ENCODE data around the gene ZDHHC7.

Gene ZDHHC7

DNA sequence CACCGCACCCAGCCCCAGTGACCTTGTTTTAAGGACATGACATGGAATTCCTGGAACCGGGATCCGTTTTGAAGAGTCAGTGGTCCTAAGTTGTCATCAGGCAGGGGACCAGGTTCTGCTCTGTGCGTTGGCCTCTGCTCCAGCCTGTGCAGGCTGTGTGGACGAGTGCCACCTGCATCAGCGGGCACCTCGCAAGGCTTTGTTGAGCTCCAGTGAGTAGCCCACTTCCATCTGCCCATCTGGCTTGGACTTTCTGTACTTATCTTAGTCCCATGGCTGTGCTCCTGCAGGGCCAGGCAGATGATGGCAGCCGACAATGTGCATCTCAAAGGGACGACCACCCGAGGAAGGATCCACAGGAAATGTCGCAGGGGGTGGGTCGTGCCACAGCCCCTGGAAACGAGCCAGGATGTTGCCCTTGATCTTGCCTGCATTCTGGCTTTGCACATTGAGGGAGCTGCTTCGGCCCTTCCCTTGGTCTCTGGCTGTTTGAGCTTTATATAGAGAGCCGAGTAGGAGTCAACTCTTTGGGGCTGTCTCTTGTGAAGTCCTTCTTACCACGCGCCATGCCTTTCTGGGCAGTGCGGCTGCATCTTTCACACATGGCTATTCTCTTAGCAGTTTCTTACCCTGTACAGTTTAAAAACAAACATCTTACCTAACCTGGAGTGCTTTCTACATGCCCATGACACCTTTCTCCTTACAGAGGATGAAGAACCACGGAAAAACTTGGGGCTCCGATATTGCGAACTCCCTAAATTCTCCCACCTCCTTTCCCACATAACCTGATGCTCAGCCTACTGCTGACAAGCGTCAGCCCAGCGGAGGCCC, 34.5 kb upstream of the ZDHHC7 start:
- Histone ChIP-seq H3F3A (ENCODE audit: control insufficient read depth, insufficient read depth) (no peaks in the 10 kb centered on the region), H4K20me1 (ENCODE audit: control insufficient read depth, insufficient read depth, low read depth, low read length) (0 out of 2 replicates have a peak, but pooled peaks cover 4% of the 10 kb centered on the region), H3K79me2 (ENCODE audit: control insufficient read depth, low read length) (no peaks in the 10 kb centered on the region), H3K27me3 (ENCODE audit: control insufficient read depth, low read length) (peaks cover 8% of the 10 kb centered on the region), H3K4me1 (ENCODE audit: control insufficient read depth, low read length) (no peaks in the 10 kb centered on the region), H3K36me3 (ENCODE audit: control insufficient read depth, low read length) (no peaks in the 10 kb centered on the region), H3K9me3 (ENCODE audit: control insufficient read depth, insufficient read depth, low read length) (no peaks in the 10 kb centered on the region), H3K4me3 (ENCODE audit: low read length) (no peak overlapping the region), H3K4me2 (ENCODE audit: low read length) (no peak overlapping the region), H3K9me2 (replicated peaks; ENCODE audit: control insufficient read depth, low read length) (no peaks in the 10 kb centered on the region), H3K27ac (ENCODE audit: low read depth, low read length) (no peak overlapping the region)
- no peak for TF ChIP-seq EZH2phosphoT487 (IDR thresholded peaks at IDR 0.05; ENCODE audit: borderline replicate concordance, low read length)
- TF ChIP-seq, protein P1, sequence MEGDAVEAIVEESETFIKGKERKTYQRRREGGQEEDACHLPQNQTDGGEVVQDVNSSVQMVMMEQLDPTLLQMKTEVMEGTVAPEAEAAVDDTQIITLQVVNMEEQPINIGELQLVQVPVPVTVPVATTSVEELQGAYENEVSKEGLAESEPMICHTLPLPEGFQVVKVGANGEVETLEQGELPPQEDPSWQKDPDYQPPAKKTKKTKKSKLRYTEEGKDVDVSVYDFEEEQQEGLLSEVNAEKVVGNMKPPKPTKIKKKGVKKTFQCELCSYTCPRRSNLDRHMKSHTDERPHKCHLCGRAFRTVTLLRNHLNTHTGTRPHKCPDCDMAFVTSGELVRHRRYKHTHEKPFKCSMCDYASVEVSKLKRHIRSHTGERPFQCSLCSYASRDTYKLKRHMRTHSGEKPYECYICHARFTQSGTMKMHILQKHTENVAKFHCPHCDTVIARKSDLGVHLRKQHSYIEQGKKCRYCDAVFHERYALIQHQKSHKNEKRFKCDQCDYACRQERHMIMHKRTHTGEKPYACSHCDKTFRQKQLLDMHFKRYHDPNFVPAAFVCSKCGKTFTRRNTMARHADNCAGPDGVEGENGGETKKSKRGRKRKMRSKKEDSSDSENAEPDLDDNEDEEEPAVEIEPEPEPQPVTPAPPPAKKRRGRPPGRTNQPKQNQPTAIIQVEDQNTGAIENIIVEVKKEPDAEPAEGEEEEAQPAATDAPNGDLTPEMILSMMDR (IDR thresholded peaks at IDR 0.05; ENCODE audit: low read depth, low read length, poor library complexity, severe bottlenecking), result no peak

DNA sequence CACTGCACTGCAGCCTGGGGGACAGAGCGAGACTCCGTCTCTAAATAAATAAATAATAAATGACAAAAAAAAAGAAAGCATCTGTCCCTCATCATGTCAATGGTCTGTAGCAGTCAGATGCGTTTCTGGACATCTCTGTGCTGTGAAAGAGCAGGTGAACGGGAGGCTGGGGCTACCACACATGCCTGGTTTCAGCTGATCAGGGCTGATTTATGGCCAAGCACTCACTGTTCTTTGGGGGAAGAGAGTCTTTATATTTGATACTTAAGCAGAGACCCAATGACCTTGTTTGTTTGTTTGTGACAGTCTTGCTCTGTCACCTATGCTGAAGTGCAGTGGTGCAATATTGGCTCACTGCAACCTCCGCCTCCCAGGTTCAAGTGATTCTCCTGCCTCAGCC, 33.7 kb upstream of the ZDHHC7 start:
- no peaks in the 10 kb centered on the region for H3K79me2 ChIP-seq (ENCODE audit: control insufficient read depth, low read length)
- H3F3A ChIP-seq (ENCODE audit: control insufficient read depth, insufficient read depth), result no peaks in the 10 kb centered on the region
- TF ChIP-seq, protein P1 (IDR thresholded peaks at IDR 0.05; ENCODE audit: low read depth, low read length, poor library complexity, severe bottlenecking), result no peak
- TF ChIP-seq EZH2phosphoT487 (IDR thresholded peaks at IDR 0.05; ENCODE audit: borderline replicate concordance, low read length), result no peak
- H3K4me2 ChIP-seq (ENCODE audit: low read length), result no peak overlapping the region
- H3K27ac ChIP-seq (ENCODE audit: low read depth, low read length), result no peak overlapping the region
- no peaks in the 10 kb centered on the region for H3K9me2 ChIP-seq (replicated peaks; ENCODE audit: control insufficient read depth, low read length)
- no peaks in the 10 kb centered on the region for H3K4me1 ChIP-seq (ENCODE audit: control insufficient read depth, low read length)
- H3K4me3 ChIP-seq (ENCODE audit: low read length), result no peak overlapping the region
- no peaks in the 10 kb centered on the region for H3K9me3 ChIP-seq (ENCODE audit: control insufficient read depth, insufficient read depth, low read length)
- H3K27me3 ChIP-seq (ENCODE audit: control insufficient read depth, low read length), result peaks cover 8% of the 10 kb centered on the region
- H3K36me3 ChIP-seq (ENCODE audit: control insufficient read depth, low read length), result no peaks in the 10 kb centered on the region
- H4K20me1 ChIP-seq (ENCODE audit: control insufficient read depth, insufficient read depth, low read depth, low read length), result 0 out of 2 replicates have a peak, but pooled peaks cover 4% of the 10 kb centered on the region

GRCh38 chr16:85042606-85043005, 31.3 kb upstream of the ZDHHC7 start:
- Histone ChIP-seq H3K36me3 (ENCODE audit: control insufficient read depth, low read length) (no peaks in the 10 kb centered on the region), H3K79me2 (ENCODE audit: control insufficient read depth, low read length) (no peaks in the 10 kb centered on the region), H3K27ac (ENCODE audit: low read depth, low read length) (no peak overlapping the region), H3K4me1 (ENCODE audit: control insufficient read depth, low read length) (no peaks in the 10 kb centered on the region), H4K20me1 (ENCODE audit: control insufficient read depth, insufficient read depth, low read depth, low read length) (0 out of 2 replicates have a peak, but pooled peaks cover 1% of the 10 kb centered on the region), H3K9me3 (ENCODE audit: control insufficient read depth, insufficient read depth, low read length) (no peaks in the 10 kb centered on the region), H3K4me3 (ENCODE audit: low read length) (no peak overlapping the region), H3K9me2 (replicated peaks; ENCODE audit: control insufficient read depth, low read length) (no peaks in the 10 kb centered on the region), H3K4me2 (ENCODE audit: low read length) (no peak overlapping the region), H3K27me3 (ENCODE audit: control insufficient read depth, low read length) (peaks cover 6% of the 10 kb centered on the region), H3F3A (ENCODE audit: control insufficient read depth, insufficient read depth) (no peaks in the 10 kb centered on the region)
- TF ChIP-seq, protein P1 (IDR thresholded peaks at IDR 0.05; ENCODE audit: low read depth, low read length, poor library complexity, severe bottlenecking), result no peak
- TF ChIP-seq EZH2phosphoT487 (IDR thresholded peaks at IDR 0.05; ENCODE audit: borderline replicate concordance, low read length), result no peak

Data from DOHH2 (cell line).